Measurements from ENCODE around the gene CCDC7. TPM values are rescaled to one million over a fixed set of nuclear protein-coding genes. Genes with fewer than 3 reads are reported as not detected.
"Not testable (repeated sequence)": the region's sequence is repeated elsewhere in the genome, so short reads cannot be mapped to it uniquely, and the experiment has no call there.

The CCDC7 gene
- total RNA-seq, 1 donor from 2014 or later = 6.7 TPM

DNA sequence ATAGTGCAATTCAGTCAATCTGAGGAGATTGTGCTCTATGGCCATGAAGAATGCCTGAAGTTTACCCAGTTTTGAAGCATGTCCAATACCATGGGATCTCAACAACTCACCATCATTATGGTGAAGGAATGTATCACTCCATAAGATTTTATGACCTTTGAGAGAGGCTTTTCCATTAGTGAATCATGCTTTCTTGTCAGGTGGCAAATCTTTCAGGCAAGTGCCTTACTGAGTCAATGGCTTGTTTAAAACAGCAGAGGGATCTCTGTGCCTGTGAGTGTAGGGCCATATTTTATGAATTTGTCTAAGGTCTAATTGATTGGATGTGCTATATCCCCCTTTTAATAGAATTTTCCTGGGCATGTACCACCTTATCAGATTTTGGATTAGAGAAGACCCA, 131.5 kb downstream of the CCDC7 start:
- DNase-seq = no peak
- Mint-ChIP-seq H3K4me1 (ENCODE audit: low read depth, unreplicated experiment) (no peaks in the 10 kb centered on the region), H3K27ac (ENCODE audit: unreplicated experiment) (no peak overlapping the region), H3K9me3 (ENCODE audit: unreplicated experiment) (no peaks in the 10 kb centered on the region), H3K27me3 (ENCODE audit: unreplicated experiment) (no peaks in the 10 kb centered on the region), H3K4me3 (ENCODE audit: unreplicated experiment) (no peak overlapping the region), H3K36me3 (ENCODE audit: unreplicated experiment) (no peaks in the 10 kb centered on the region)
- TF ChIP-seq, protein P1, sequence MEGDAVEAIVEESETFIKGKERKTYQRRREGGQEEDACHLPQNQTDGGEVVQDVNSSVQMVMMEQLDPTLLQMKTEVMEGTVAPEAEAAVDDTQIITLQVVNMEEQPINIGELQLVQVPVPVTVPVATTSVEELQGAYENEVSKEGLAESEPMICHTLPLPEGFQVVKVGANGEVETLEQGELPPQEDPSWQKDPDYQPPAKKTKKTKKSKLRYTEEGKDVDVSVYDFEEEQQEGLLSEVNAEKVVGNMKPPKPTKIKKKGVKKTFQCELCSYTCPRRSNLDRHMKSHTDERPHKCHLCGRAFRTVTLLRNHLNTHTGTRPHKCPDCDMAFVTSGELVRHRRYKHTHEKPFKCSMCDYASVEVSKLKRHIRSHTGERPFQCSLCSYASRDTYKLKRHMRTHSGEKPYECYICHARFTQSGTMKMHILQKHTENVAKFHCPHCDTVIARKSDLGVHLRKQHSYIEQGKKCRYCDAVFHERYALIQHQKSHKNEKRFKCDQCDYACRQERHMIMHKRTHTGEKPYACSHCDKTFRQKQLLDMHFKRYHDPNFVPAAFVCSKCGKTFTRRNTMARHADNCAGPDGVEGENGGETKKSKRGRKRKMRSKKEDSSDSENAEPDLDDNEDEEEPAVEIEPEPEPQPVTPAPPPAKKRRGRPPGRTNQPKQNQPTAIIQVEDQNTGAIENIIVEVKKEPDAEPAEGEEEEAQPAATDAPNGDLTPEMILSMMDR (IDR thresholded peaks at IDR 0.05; ENCODE audit: partially characterized antibody, unreplicated experiment) = no peak

DNA sequence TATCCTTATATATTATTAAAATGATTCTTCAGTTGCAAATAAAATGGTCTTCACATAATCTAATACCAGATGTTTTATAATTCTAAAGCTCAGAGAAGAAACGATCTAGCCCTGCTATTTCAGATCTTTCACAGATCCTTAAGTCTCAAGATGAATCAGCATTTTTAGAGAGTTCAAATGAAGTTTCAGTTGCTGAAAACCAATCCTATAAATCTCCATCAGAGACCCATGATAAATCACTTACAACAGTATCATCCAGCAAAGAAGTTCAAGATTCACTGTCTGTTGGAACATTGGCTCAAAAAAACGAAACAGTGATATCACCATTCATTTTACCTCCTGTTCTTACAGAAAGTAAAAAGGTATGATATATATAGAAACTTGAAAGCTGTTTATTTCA, 137.0 kb downstream of the CCDC7 start:
- H3K27ac Mint-ChIP-seq (ENCODE audit: unreplicated experiment) = no peak overlapping the region
- no peak for DNase-seq
- no peak overlapping the region for H3K4me3 Mint-ChIP-seq (ENCODE audit: unreplicated experiment)
- no peaks in the 10 kb centered on the region for H3K4me1 Mint-ChIP-seq (ENCODE audit: low read depth, unreplicated experiment)
- TF ChIP-seq, protein P1 (IDR thresholded peaks at IDR 0.05; ENCODE audit: partially characterized antibody, unreplicated experiment) = no peak
- no peaks in the 10 kb centered on the region for H3K27me3 Mint-ChIP-seq (ENCODE audit: unreplicated experiment)
- H3K36me3 Mint-ChIP-seq (ENCODE audit: unreplicated experiment) = no peaks in the 10 kb centered on the region
- H3K9me3 Mint-ChIP-seq (ENCODE audit: unreplicated experiment) = peaks cover 2% of the 10 kb centered on the region

DNA sequence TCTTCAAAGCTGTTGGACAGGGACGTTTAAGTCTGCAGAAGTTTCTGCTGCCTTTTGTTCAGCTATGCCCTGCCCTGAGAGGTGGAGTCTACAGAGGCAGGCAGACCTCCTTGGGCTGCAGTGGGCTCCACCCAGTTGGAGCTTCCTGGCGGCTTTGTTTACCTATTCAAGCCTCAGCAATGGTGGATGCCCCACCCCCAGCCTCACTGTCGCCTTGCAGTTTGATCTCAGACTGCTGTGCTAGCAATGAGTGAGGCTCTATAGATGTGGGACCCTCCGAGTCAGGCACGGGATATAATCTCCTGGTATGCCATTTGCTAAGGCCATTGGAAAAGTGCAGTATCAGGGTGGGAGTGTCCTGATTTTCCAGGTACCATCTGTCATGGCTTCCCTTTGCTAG, 152.1 kb downstream of the CCDC7 start:
- peaks cover 12% of the 10 kb centered on the region for H3K36me3 Mint-ChIP-seq (ENCODE audit: unreplicated experiment)
- H3K4me3 Mint-ChIP-seq (ENCODE audit: unreplicated experiment); H3K9me3 Mint-ChIP-seq (ENCODE audit: unreplicated experiment): not testable (repeated sequence)

DNA sequence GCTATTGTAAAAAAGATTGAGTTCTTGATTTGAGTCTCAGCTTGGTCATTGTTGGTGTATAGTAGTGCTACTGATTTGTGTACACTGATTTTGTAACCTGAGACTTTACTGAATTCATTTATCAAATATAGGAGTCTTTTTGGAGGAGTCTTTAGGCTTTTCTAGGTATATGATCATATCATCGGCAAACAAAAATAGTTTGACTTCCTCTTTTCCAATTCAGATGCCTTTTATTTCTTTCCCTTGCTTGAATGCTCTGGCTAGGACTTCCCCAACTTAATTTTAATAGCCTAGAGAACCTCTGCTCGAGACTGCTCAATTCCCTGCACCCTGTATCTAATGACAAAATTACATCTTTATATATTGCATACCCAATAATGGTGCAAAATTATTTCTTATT, 154.4 kb downstream of the CCDC7 start:
- Mint-ChIP-seq H3K36me3 (ENCODE audit: unreplicated experiment) (peaks cover 12% of the 10 kb centered on the region), H3K27me3 (ENCODE audit: unreplicated experiment) (peaks cover 2% of the 10 kb centered on the region), H3K9me3 (ENCODE audit: unreplicated experiment) (peaks cover 5% of the 10 kb centered on the region), H3K4me3 (ENCODE audit: unreplicated experiment) (no peak overlapping the region), H3K27ac (ENCODE audit: unreplicated experiment) (no peak overlapping the region), H3K4me1 (ENCODE audit: low read depth, unreplicated experiment) (no peaks in the 10 kb centered on the region)
- DNase-seq = no peak
- TF ChIP-seq, protein P1 (IDR thresholded peaks at IDR 0.05; ENCODE audit: partially characterized antibody, unreplicated experiment) = no peak

More for the DNA sequence above, 152.1 kb downstream of the CCDC7 start:
- not testable (repeated sequence) for DNase-seq; H3K27me3 Mint-ChIP-seq (ENCODE audit: unreplicated experiment); H3K27ac Mint-ChIP-seq (ENCODE audit: unreplicated experiment); H3K4me1 Mint-ChIP-seq (ENCODE audit: low read depth, unreplicated experiment)

DNA sequence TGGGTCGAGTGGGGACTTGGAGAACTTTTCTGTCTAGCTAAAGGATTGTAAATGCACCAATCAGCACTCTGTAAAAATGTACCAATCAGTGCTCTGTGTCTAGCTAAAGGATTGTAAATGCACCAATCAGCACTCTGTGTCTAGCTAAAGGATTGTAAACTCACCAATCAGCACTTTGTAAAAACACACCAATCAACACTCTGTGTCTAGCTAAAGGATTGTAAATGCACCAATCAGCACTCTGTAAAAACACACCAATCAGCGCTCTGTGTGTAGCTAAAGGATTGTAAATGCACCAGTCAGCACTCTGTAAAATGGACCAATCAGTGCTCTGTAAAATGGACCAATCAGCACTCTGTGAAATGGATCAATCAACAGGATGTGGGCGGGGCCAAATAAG, 155.6 kb downstream of the CCDC7 start:
- not testable (repeated sequence) for H3K4me3 Mint-ChIP-seq (ENCODE audit: unreplicated experiment); H3K4me1 Mint-ChIP-seq (ENCODE audit: low read depth, unreplicated experiment); H3K27ac Mint-ChIP-seq (ENCODE audit: unreplicated experiment); DNase-seq; H3K9me3 Mint-ChIP-seq (ENCODE audit: unreplicated experiment); H3K27me3 Mint-ChIP-seq (ENCODE audit: unreplicated experiment)
- H3K36me3 Mint-ChIP-seq (ENCODE audit: unreplicated experiment) = peaks cover 12% of the 10 kb centered on the region

DNA sequence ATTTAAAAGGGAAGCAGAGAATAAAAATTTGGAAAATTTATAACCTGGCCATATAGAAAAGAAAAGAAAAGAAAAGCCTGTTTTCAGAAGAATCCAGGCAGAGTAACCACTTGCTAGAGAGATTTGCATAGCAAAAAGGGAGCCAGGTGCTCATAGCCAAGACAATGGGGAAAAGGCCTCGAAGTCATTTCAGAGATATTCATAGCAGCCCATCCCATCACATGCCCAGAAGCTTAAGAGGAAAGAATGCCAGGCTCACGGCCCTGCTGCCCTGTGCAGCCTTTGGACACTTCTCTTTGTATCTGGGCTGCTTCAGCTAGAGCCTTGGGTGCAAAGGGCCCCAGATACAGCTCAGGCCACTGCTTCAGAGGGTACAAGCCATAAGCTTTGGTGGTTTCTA, 159.8 kb downstream of the CCDC7 start:
- Mint-ChIP-seq H3K27me3 (ENCODE audit: unreplicated experiment) (no peaks in the 10 kb centered on the region), H3K9me3 (ENCODE audit: unreplicated experiment) (peaks cover 4% of the 10 kb centered on the region), H3K4me3 (ENCODE audit: unreplicated experiment) (no peak overlapping the region), H3K4me1 (ENCODE audit: low read depth, unreplicated experiment) (no peaks in the 10 kb centered on the region), H3K27ac (ENCODE audit: unreplicated experiment) (no peak overlapping the region), H3K36me3 (ENCODE audit: unreplicated experiment) (no peaks in the 10 kb centered on the region)
- TF ChIP-seq, protein P1 (IDR thresholded peaks at IDR 0.05; ENCODE audit: partially characterized antibody, unreplicated experiment) = no peak
- no peak for DNase-seq

DNA sequence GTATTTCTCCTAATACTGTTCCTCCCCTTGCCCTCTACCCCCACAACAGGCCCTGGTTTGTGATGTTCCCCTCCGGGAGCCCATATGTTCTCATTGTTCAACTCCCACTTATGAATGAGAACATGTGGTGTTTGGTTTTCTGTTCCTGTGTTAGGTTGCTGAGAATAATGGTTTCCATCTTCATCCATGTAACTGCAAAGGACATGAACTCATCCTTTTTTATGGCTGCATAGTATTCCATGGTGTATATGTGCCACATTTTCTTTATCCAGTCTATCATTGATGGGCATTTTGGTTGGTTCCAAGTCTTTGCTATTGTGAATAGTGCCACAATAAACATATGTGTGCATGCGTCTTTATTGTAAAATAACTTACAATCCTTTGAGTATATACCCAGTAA, 164.6 kb downstream of the CCDC7 start:
- H3K9me3 Mint-ChIP-seq (ENCODE audit: unreplicated experiment); H3K27me3 Mint-ChIP-seq (ENCODE audit: unreplicated experiment); H3K4me3 Mint-ChIP-seq (ENCODE audit: unreplicated experiment); H3K4me1 Mint-ChIP-seq (ENCODE audit: low read depth, unreplicated experiment); H3K27ac Mint-ChIP-seq (ENCODE audit: unreplicated experiment); H3K36me3 Mint-ChIP-seq (ENCODE audit: unreplicated experiment); DNase-seq: not testable (repeated sequence)

Measured in glutamatergic neuron (in vitro differentiated cells).